GM23338 (cell line): ENCODE measurements around the gene ANGPT4.

Experiments used
- CREB1 ChIP-seq: fragments of 250-450 bp; sonication (Bioruptor Pico); IDR thresholded peaks from 2 replicates; pipeline ENCODE4 v1.5.0; 2020; ENCODE audit warnings: low read depth, mild to moderate bottlenecking, moderate library complexity
- CTCF ChIP-seq, 2 experiments: fragments of 200-600 bp in 1 of 2; sonication (generic) in 1 of 2; conservative IDR thresholded peaks; 2 replicates each; pipeline versions ENCODE4 v1.5.1 to v1.6.1; 2016 to 2017; ENCODE audit warnings: antibody characterized with exemption in 2 of 2, low read depth in 2 of 2, mild to moderate bottlenecking in 2 of 2, moderate library complexity in 1 of 2
- ETS1 ChIP-seq: IDR thresholded peaks from 2 replicates; pipeline ENCODE4 v1.6.1; 2016; ENCODE audit warnings: antibody characterized with exemption
- EZH2 ChIP-seq: fragments of 200-600 bp; sonication (generic); IDR thresholded peaks from one replicate; pipeline ENCODE4 v1.8.0; 2017; ENCODE audit warnings: antibody characterized with exemption, mild to moderate bottlenecking, low read depth; ENCODE audit not compliant: unreplicated experiment
- EZH2phosphoT487 ChIP-seq: fragments of 200-600 bp; sonication (generic); IDR thresholded peaks from one replicate; pipeline ENCODE4 v1.8.1; 2018; ENCODE audit warnings: antibody characterized with exemption; ENCODE audit not compliant: unreplicated experiment
- JUNB ChIP-seq: IDR thresholded peaks from one replicate; pipeline ENCODE4 v1.6.1; 2016; ENCODE audit warnings: antibody characterized with exemption; ENCODE audit not compliant: unreplicated experiment
- NANOG ChIP-seq: IDR thresholded peaks from 2 replicates; pipeline ENCODE4 v1.6.1; 2016; ENCODE audit warnings: antibody characterized with exemption, borderline replicate concordance
- POLR2AphosphoS5 ChIP-seq: IDR thresholded peaks from 2 replicates; pipeline ENCODE4 v1.6.1; 2016; ENCODE audit warnings: antibody characterized with exemption, low read depth
- REST ChIP-seq: IDR thresholded peaks from one replicate; pipeline ENCODE4 v1.6.1; 2018; ENCODE audit warnings: antibody characterized with exemption; ENCODE audit not compliant: unreplicated experiment
- STAT1 ChIP-seq: IDR thresholded peaks from one replicate; pipeline ENCODE4 v1.6.1; 2016; ENCODE audit warnings: antibody characterized with exemption; ENCODE audit not compliant: unreplicated experiment
- ZNF114 ChIP-seq: fragments of 250-450 bp; sonication (Bioruptor Pico); IDR thresholded peaks from 2 replicates; pipeline ENCODE4 v1.5.0; 2020; ENCODE audit warnings: mild to moderate bottlenecking, moderate library complexity

- TF ChIP-seq CTCF (conservative IDR thresholded peaks at IDR 0.05; ENCODE audit: low read depth in 2 of 2): no peak
- no peak for TF ChIP-seq EZH2phosphoT487
- no peak for TF ChIP-seq POLR2AphosphoS5
- no peak for TF ChIP-seq ETS1
- no peak for TF ChIP-seq REST
- no peak for TF ChIP-seq EZH2
- no peak for TF ChIP-seq ZNF114 (CRISPR knock-in tag)
- no peak for TF ChIP-seq JUNB
- no peak for TF ChIP-seq STAT1
- no peak for TF ChIP-seq CREB1 (CRISPR knock-in tag)
- TF ChIP-seq NANOG: no peak
These were observed 43.0 kb upstream of the ANGPT4 start for GRCh38 chr20:958936-959815.
